Liver (tissue), 9 donors: ENCODE measurements around the gene FRMPD4. TPM values are rescaled to one million over a fixed set of nuclear protein-coding genes. Genes with fewer than 3 reads are reported as not detected.
"Not testable (repeated sequence)": the region's sequence is repeated elsewhere in the genome, so short reads cannot be mapped to it uniquely, and the experiment has no call there.

ENCODE experiments used
- DNase-seq: peaks from one replicate; pipeline ENCODE4 v3.0.0-alpha.2; 2017; ENCODE audit warnings: low spot score
- H3K27ac ChIP-seq, 2 donors: one replicate each; pipeline ENCODE4 v1.7.0; 2013; ENCODE audit warnings: inconsistent platforms in 2 of 2, low read length in 2 of 2, control low read depth in 1 of 2, low read depth in 1 of 2, mild to moderate bottlenecking in 1 of 2
- H3K27me3 ChIP-seq, 4 donors: one replicate each; pipeline versions ENCODE4 v1.6.1 to v1.7.0; 2013; ENCODE audit warnings: low read length in 3 of 4, inconsistent platforms in 1 of 4, mild to moderate bottlenecking in 1 of 4, moderate library complexity in 1 of 4; ENCODE audit not compliant: control insufficient read depth in 4 of 4, insufficient read depth in 4 of 4
- H3K36me3 ChIP-seq, 4 donors: one replicate each; pipeline versions ENCODE4 v1.6.1 to v1.7.0; 2013; ENCODE audit warnings: low read length in 3 of 4, mild to moderate bottlenecking in 3 of 4, low read depth in 1 of 4, moderate library complexity in 1 of 4; ENCODE audit not compliant: control insufficient read depth in 4 of 4, insufficient read depth in 3 of 4
- H3K4me1 ChIP-seq, 4 donors: one replicate each; pipeline versions ENCODE4 v1.6.1 to v1.7.0; 2013; ENCODE audit warnings: low read length in 3 of 4, mild to moderate bottlenecking in 3 of 4, moderate library complexity in 1 of 4; ENCODE audit not compliant: control insufficient read depth in 4 of 4, insufficient read depth in 4 of 4
- H3K4me3 ChIP-seq, 3 donors: one replicate each; pipeline versions ENCODE4 v1.6.1 to v1.7.0; 2013; ENCODE audit warnings: low read length in 3 of 3, control low read depth in 1 of 3, low read depth in 1 of 3, mild to moderate bottlenecking in 1 of 3
- H3K9ac ChIP-seq, 2 donors: one replicate each; pipeline ENCODE4 v1.7.0; 2013; ENCODE audit warnings: low read length in 2 of 2, mild to moderate bottlenecking in 2 of 2, moderate library complexity in 2 of 2, control low read depth in 1 of 2, low read depth in 1 of 2
- H3K9me3 ChIP-seq, 4 donors: one replicate each; pipeline versions ENCODE4 v1.6.1 to v1.7.0; 2013; ENCODE audit warnings: low read length in 3 of 4; ENCODE audit not compliant: control insufficient read depth in 4 of 4
- ATF3 ChIP-seq: IDR thresholded peaks from 2 replicates; pipeline ENCODE4 v1.6.1; 2016; ENCODE audit warnings: antibody characterized with exemption
- CTCF ChIP-seq: fragments of 150-350 bp; IDR thresholded peaks from 2 replicates; pipeline ENCODE4 v1.5.1; 2017; ENCODE audit warnings: improper control_type of control experiment, low read depth, low read length; ENCODE audit not compliant: missing input control
- EGR1 ChIP-seq, 2 donors: IDR thresholded peaks; 2 replicates each; pipeline ENCODE4 v1.6.1; 2016 to 2018; ENCODE audit warnings: antibody characterized with exemption in 2 of 2, low read depth in 2 of 2
- FOXA1 ChIP-seq: IDR thresholded peaks from 2 replicates; pipeline ENCODE4 v1.6.1; 2016; ENCODE audit warnings: antibody characterized with exemption
- FOXA2 ChIP-seq: IDR thresholded peaks from 2 replicates; pipeline ENCODE4 v1.6.1; 2016; ENCODE audit warnings: antibody characterized with exemption
- GABPA ChIP-seq, 2 donors: IDR thresholded peaks in 1 of 2; conservative IDR thresholded peaks in 1 of 2; 2 replicates each; pipeline ENCODE4 v1.6.1; 2016; ENCODE audit warnings: antibody characterized with exemption in 2 of 2, mild to moderate bottlenecking in 1 of 2, moderate library complexity in 1 of 2
- HNF4A ChIP-seq, 2 donors: conservative IDR thresholded peaks; 2 replicates each; pipeline ENCODE4 v1.6.1; 2016; ENCODE audit warnings: antibody characterized with exemption in 2 of 2, mild to moderate bottlenecking in 2 of 2
- HNF4G ChIP-seq: IDR thresholded peaks from 2 replicates; pipeline ENCODE4 v1.6.1; 2016; ENCODE audit warnings: antibody characterized with exemption
- JUND ChIP-seq, 2 donors: IDR thresholded peaks; 2 replicates each; pipeline ENCODE4 v1.6.1; 2016; ENCODE audit warnings: antibody characterized with exemption in 2 of 2
- NR2F2 ChIP-seq: IDR thresholded peaks from 2 replicates; pipeline ENCODE4 v1.6.1; 2016; ENCODE audit warnings: antibody characterized with exemption
- RAD21 ChIP-seq, 2 donors: IDR thresholded peaks; 2 replicates each; pipeline ENCODE4 v1.6.1; 2016; ENCODE audit warnings: antibody characterized with exemption in 2 of 2, mild to moderate bottlenecking in 2 of 2
- REST ChIP-seq: IDR thresholded peaks from 2 replicates; pipeline ENCODE4 v1.6.1; 2016; ENCODE audit warnings: antibody characterized with exemption, mild to moderate bottlenecking
- RXRA ChIP-seq, 2 donors: IDR thresholded peaks; 2 replicates each; pipeline ENCODE4 v1.6.1; 2017 to 2018; ENCODE audit warnings: antibody characterized with exemption in 2 of 2, mild to moderate bottlenecking in 1 of 2
- TAF1 ChIP-seq: conservative IDR thresholded peaks from 2 replicates; pipeline ENCODE4 v1.6.1; 2016; ENCODE audit warnings: antibody characterized with exemption, mild to moderate bottlenecking
- YY1 ChIP-seq: IDR thresholded peaks from 2 replicates; pipeline ENCODE4 v1.6.1; 2016; ENCODE audit warnings: antibody characterized with exemption, mild to moderate bottlenecking
- ZBTB33 ChIP-seq: IDR thresholded peaks from 2 replicates; pipeline ENCODE4 v1.6.1; 2016; ENCODE audit warnings: antibody characterized with exemption
- WGBS: extraction: QIAGEN DNeasy Blood & Tissue Kit; methylation state at CpG from one replicate; pipeline ENCODE4 v1.1.7; 2013; 5-methylcytosine and 5-hydroxymethylcytosine counted together
- polyA plus RNA-seq, 2 donors: library from polyadenylated mRNA; stranded (reverse) in 1 of 2; unstranded in 1 of 2; fragments of 200-250 nt in 1 of 2; fragments of >200 nt in 1 of 2; fragmentation: Nextera tagmentation in 1 of 2; extraction: Ambion mirVana in 1 of 2; gene quantifications; one replicate each; pipeline versions ENCODE4 v1.2.1 to v1.2.3, GENCODE V29; 2013 to 2015
- total RNA-seq, 2 donors: library from RNA; depleted of rRNA; stranded (reverse); fragments of >200 nt; gene quantifications; one replicate each; pipeline ENCODE4 v1.2.3, GENCODE V29; 2014
- donor health status: healthy.
- donor health status: healthy.
- donor health status: healthy.
- donor health status: healthy.
- donor health status: healthy.

The FRMPD4 gene
- total and polyA plus RNA-seq, 4 donors: 0.01 to 0.08 (median 0.03) TPM; not detected in 1

GRCh38 chrX:12162420-12162819 lies 24.1 kb downstream of the FRMPD4 start:
- WGBS: 85% methylated on average over 2 of the region's 2 CpGs

GRCh38 chrX:12164180-12164579 lies 25.9 kb downstream of the FRMPD4 start:
- 79% methylated on average over 3 of the region's 3 CpGs for WGBS
- DNase-seq, H3K36me3 ChIP-seq, H3K27ac ChIP-seq, H3K9ac ChIP-seq, H3K27me3 ChIP-seq, H3K4me1 ChIP-seq, H3K9me3 ChIP-seq, H3K4me3 ChIP-seq: not testable (repeated sequence)

More at GRCh38 chrX:12162420-12162819, 24.1 kb downstream of the FRMPD4 start:
- Histone ChIP-seq H3K27me3 (peaks cover 0 to 4% (median 0%) of the 10 kb centered on the region in 4 donors), H3K27ac (no peak overlapping the region), H3K9ac (no peak overlapping the region), H3K36me3 (no peaks in the 10 kb centered on the region), H3K4me1 (no peaks in the 10 kb centered on the region), H3K4me3 (no peak overlapping the region), H3K9me3 (no peaks in the 10 kb centered on the region)
- no peak for DNase-seq
- TF ChIP-seq REST (no peak), HNF4A (conservative IDR thresholded peaks at IDR 0.05) (no peak), CTCF (no peak), HNF4G (no peak), TAF1 (no peak), YY1 (no peak), JUND (IDR thresholded peaks at IDR 0.05) (no peak), ZBTB33 (no peak), ATF3 (no peak), FOXA2 (no peak), NR2F2 (no peak)

GRCh38 chrX:12170755-12171154 lies 32.5 kb downstream of the FRMPD4 start:
- Histone ChIP-seq H3K36me3 (no peaks in the 10 kb centered on the region), H3K4me1 (no peaks in the 10 kb centered on the region), H3K9me3 (no peaks in the 10 kb centered on the region), H3K9ac (no peak overlapping the region), H3K4me3 (no peak overlapping the region), H3K27ac (no peak overlapping the region), H3K27me3 (no peaks in the 10 kb centered on the region)
- no peak for DNase-seq
- 81% methylated on average over 3 of the region's 3 CpGs for WGBS
- TF ChIP-seq TAF1: no peak
- no peak for TF ChIP-seq EGR1 (IDR thresholded peaks at IDR 0.05; ENCODE audit: low read depth in 2 of 2)
- no peak for TF ChIP-seq ATF3
- no peak for TF ChIP-seq RXRA (IDR thresholded peaks at IDR 0.05)
- no peak for TF ChIP-seq REST
- TF ChIP-seq HNF4G: no peak
- no peak for TF ChIP-seq RAD21 (IDR thresholded peaks at IDR 0.05)
- TF ChIP-seq FOXA1: no peak
- TF ChIP-seq GABPA (IDR thresholded peaks at IDR 0.05 in 1 of 2, conservative IDR thresholded peaks at IDR 0.05 in 1 of 2): no peak
